Suprapubic skin (tissue), 3 donors: ENCODE measurements around the gene IL1R1.

Experiments used
- CTCF ChIP-seq, 2 donors: fragments of 200-600 bp in 1 of 2; fragments of 450-650 bp in 1 of 2; sonication (generic) in 1 of 2; IDR thresholded peaks; one replicate each; pipeline ENCODE4 v1.5.1; 2016 to 2019; ENCODE audit warnings: antibody characterized with exemption in 2 of 2, mild to moderate bottlenecking in 1 of 2, moderate library complexity in 1 of 2
- POLR2AphosphoS5 ChIP-seq, 3 donors: sonication (generic); formaldehyde crosslinking; IDR thresholded peaks; one replicate each; pipeline ENCODE4 v1.6.1; 2017; ENCODE audit warnings: antibody characterized with exemption in 3 of 3

- peak; percentile 13 to 43 for TF ChIP-seq CTCF (IDR thresholded peaks at IDR 0.05)
- TF ChIP-seq POLR2AphosphoS5 (IDR thresholded peaks at IDR 0.05), result no peak
Measured at GRCh38 chr2:102185347-102185746, 42.8 kb downstream of the IL1R1 start.
